ENCODE measurements around the gene RNF6.
"Not testable (repeated sequence)": the region's sequence is repeated elsewhere in the genome, so short reads cannot be mapped to it uniquely, and the experiment has no call there.

The RNF6 gene

GRCh38 chr13:26221721-26222519, at the start of gene RNF6:
RNF6 (minus strand) TSS chr13:26222314; CDS start chr13:26219649, 2,665 bp downstream.
- peak; percentile 59 to 81 for DNase-seq

DNA sequence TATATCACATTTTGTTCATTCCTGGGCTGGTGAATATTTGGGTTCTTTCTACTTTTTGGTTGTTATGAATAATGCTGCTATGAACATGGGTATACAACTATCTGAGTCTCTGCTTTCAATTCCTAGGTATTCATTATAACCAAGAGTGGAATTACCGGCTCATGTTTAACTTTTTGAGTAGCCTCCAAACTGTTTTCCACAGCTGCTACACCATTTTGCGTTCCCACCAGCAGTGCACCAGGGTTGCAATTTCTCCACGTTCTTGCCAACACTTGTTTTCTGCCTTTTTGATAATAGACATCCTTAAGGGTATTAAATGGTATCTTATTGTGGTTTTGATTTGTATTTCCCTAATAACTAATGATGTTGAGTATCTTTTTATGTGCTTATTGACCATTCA, 48.6 kb upstream of the RNF6 start:
- no peak for DNase-seq

- DNase-seq = no peak
Measured at GRCh38 chr13:26266311-26266710, 44.2 kb upstream of the RNF6 start.

DNA sequence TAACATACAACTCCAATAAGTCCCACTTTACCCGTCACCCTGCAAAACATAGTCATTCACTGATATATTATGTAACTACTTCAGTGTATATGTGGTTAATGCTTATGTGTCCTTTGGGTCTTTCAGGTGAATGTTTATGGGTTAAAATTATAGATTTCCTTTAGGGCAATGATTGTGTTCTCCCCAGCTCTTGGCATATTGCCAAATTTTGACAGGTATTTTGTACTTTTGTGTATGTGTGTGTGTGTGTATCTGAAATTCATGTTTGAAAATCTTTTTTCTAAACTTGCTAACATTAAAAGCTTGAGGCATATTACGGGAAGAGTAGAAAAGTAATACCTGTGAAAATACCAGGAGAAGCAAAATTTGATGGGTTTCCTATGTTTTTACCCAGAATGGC, 40.0 kb upstream of the RNF6 start:
- DNase-seq = no peak

DNA sequence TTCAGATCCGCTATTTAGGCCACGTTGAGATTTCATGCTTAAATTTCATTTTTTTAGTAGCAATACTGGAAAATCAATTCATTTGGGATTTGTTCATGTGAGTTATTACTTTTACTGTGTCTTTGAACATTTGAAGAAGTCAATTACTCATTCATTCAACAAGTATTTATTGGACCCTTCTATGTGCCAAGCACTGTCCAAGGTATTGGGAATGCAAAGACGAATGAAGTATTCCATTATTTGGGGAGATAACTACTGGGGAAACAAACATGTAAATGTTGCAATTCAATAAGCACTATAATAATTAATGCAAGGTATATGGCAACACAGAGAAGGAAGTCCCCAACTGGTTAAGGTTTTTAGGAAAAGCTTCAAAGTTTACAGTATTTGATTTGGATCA, 37.5 kb upstream of the RNF6 start:
- no peak for DNase-seq

DNA sequence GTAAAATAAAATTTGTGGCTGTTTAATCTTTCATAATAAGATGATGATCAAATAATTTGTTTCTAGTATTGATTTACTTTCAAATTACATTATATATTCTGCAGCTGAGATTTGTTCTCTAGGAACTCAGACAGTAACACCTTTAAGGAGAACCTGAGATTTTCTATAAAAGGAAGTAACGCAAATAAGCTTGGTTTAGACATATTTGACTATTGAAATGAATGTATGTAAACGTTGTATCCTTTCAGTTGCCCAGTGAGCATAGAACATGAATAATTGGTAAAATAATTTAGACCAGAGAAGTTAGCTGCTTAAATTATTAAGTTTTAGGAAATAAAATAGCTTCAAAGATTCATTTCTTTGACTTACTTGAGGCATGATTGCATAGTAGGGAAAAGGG, 34.9 kb upstream of the RNF6 start:
- no peak for DNase-seq

- no peak for DNase-seq
Measured at GRCh38 chr13:26255691-26256277, 33.7 kb upstream of the RNF6 start.

DNA sequence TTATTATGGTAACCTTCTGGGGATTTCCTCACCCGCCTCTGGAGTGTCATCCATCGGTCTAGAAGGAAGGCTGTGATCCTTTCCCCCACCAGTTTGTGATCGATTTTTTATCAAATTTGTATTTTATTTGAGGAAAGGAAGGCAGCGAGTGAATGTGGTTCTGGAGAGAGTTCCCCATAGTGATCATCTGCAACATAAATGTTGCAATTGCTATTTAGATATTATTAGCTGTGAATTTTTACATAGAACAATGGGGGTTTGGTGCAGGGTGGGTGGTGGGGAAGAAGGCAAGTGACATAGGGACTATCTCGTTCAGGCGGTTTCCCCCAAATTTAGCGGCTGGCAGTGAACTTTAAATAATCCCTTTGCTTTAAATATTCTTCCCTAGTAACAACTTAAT, 33.0 kb upstream of the RNF6 start:
- no peak for DNase-seq

GRCh38 chr13:26254583-26255111, 32.5 kb upstream of the RNF6 start:
- peak in 1 of 2 experiments; percentile 7 for DNase-seq

DNA sequence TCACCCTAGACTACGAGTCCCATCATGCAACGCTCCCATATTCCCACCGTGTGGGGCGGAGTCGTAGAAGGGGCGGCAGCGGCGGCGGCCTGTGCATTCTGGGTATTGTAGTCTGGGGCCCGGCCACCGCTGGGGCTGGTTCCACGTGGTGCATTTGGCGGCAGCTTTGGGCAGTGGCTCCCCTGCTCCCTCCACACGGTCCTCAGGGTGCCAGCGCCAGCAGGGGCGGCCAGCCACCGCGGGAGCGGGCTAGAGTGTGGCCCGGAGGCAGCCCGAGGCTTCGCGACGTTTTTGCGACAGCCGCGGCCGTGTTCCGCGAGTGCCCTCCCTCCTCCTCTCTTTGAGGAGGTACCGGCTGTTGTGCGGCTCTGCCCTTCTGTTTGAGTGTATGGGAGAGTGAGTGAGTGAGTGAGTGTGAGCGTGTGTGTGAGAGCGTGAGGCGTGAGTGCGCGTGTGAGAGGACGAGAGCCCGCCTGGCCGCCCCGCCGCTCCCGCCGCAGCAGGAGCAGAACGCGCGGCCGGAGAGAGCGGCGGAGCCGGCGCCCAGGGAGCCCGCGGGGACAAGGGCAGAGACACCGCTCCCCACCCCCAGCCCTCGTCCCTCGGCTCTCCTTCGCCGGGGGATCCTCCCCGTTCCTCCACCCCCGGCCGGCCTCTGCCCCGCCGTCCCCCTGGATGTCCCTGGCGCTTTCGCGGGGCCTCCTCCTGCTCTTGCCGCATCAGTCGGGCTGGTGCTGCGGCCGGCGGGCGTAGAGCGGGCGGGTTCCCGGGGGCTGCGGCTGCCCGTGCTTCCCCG, 31.9 kb upstream of the RNF6 start, which contains the start of gene CDK8:
CDK8 (plus strand) TSS at position 343 of the 796 bp plus-strand sequence. CDS start 513 bp downstream, outside the sequence.
- peak; percentile 79 to 83 for DNase-seq

DNA sequence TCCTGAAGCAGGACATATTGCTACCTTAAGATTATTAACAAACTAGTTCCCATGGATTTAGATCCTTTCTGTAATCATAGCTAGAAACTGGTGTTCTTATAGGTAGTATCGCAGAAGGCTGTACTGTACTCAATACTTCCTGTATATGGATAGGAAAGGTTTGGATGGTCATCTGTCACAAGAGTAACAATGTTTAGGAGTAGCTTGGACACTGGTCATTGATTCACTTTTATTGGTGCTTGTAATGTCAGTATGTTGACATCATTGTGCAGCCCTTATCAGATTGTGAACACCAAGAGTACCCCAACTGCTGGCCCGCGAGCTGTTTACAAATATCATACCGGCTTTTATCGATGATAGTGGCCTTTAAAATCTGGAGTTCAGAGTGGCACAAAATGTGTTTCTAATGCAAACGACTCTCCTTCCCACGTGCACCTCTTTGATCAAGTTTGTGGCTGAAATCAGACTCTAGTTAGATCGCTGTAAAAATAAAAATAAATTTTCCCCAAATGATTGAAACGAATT, 31.2 kb upstream of the RNF6 start:
- no peak for DNase-seq

DNA sequence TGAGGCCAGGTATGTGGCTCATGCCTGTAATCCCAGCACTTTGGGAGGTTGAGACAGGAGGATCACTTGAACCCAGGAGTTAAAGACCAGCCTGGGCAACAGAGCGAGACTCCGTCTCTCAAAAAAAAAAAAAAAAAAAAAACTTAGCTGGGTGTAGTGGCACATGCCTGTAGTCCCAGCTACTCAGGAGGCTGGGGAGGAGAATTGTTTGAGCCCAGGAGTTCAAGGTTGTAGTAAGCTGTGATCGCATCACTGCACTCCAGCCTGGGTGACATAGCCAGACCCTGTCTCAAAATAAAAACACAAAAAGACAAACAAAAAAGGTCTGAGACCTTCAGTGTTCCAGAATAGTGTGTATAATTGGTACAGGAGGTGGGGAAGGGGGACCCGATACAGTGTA, 29.9 kb upstream of the RNF6 start:
- DNase-seq = not testable (repeated sequence)

GRCh38 chr13:26249551-26249950, 27.4 kb upstream of the RNF6 start:
- no peak for DNase-seq

DNA sequence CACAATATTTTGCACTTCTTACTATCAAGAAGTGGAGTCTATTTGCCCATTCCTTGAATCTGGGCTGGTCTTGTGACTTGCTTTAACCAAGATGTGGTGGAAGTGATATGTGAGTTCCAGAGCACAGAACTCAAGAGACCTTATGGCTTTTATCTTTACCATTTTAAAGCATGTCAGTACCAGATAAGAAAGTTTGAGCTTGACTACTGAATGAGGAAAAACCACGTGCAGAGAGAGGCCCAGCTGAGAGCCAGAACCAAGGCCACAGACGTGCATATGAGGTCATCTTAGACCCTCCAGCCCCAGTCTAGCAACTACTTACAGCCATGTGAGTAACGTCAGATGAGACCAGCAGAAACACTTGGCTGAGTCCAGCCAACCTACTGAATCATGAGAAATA, 25.5 kb upstream of the RNF6 start:
- DNase-seq = no peak

GRCh38 chr13:26247011-26247410, 24.9 kb upstream of the RNF6 start:
- DNase-seq = no peak

DNA sequence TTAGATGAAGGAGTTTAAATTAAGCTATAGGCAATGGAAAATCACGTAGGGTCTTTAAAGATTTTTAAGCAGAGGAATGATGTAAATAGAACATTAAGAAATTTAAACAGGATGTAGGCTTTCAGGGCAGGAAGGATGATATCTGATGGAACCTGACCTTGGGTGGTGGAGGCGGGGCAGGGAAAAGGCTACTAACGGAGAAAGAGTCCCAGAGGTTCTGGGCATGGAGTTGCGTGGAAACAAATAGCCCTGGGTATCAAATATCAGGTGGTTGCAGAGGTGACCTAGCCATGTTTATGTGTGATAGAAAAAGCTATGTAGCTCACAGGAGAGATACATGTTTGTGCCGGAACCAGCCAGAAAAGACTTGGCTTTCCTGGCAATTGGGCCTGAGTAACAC, 24.0 kb upstream of the RNF6 start:
- DNase-seq = no peak

DNA sequence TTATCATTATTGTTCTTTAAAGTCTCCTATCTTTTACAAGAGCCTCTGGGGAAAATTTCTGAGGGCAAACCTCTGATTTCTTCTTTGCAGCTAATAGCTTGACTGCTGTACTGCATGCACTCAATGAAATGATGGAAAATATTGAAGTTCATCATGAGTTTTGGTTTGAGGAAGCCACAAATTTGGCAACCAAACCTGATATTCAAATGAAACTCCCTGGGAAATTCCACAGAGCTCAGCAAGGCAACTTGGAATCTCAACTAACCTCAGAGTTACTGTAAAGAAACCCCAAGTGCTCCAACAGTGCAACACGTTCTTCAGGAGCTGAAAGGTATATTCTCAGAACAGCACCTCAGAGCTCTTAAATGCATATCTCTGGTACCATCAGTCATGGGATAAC, 14.2 kb upstream of the RNF6 start:
- DNase-seq = no peak

DNA sequence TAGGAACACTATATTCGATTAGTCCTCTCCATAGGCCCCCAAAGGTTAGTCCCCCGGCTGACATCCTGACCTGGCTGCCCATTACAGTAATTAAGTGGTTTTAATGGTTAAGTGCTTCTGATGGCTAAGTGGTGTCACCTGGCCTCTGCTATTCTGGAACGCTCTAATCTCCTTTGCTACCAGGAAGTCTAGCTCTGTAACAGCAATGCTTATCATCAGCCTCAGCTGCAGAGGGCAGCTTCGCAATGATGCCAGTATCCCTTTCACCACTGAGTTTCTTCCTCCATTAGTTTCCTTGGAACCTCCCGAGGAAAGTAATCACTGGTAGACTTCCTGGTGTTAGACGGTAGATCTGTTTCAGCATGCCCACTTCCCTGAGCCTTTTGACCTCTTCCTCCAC, 8.6 kb upstream of the RNF6 start:
- DNase-seq = no peak

GRCh38 chr13:26229080-26229615, 7.0 kb upstream of the RNF6 start:
- DNase-seq = no peak

DNA sequence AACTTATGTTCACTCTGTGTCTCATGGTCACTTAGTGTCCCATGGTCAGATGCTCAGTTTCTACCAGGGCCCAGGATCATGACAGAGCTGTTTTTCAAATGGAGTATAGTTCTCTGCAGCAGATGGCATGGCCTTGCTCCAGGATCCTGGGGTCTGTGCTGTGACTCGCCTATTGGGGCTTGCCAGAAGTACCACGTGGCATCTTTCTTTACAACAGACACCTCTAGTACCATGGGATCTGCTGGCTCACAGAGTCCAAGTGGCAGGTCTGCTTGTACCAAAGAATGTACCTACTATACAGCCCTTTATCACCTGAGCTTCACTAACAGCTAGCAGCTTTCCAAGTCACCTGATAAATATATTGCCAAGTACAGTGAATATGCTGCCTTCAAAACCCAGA, 6.0 kb upstream of the RNF6 start:
- DNase-seq = no peak

DNA sequence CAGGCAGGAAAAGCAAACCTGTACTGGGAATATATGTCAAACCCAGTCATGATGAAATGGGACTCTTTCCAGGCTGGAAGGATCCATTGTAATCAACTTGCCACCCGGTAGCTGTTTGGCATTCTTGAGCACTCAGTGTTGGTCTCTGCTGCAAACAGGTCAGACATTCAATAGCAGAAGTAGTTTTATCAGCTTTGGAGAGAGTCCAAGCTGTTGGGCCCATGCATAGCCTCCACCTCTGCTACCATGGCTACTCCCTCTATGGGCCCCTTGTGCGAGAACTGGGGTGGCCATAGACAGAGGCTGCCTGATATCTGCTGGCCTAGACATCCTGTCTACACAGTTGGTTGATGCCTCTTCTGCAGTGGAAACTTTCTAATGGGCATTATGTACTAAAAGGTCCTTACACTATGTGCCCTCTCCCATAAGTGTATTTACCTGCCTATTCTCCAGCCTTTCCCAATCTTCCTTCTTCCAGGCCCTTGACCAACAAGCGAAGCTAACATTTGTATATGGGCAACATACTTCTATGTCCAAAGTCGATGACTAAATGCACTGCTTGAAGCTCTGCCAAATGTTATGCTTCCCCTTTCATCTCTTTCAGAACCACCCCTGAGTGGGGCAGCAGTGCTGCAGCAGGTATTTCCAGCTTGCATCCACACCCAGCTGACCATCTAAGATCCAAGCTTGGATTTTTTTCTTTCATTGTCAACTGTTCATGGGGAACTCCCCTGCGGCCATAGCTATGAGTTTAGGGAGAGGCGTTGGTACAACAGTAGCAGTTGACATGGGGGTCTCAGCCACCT, 5.3 kb upstream of the RNF6 start:
- DNase-seq = no peak

Data from NCI-H187 (cell line).